Stimulated activated CD8-positive, alpha-beta memory T cell treated with anti-CD3 and anti-CD28 coated beads, Interleukin-4, amount 100 ng/mL, for 48 hours (primary cell): Measurements from ENCODE around the gene VPS33B.

Experiments
- DNase-seq: peaks from one replicate; pipeline ENCODE4 v3.0.0-alpha.2; 2020

The VPS33B gene

GRCh38 chr15:90974216-90974615 lies 48.2 kb downstream of the VPS33B start:
- no peak for DNase-seq

- DNase-seq, result no peak
Observed at GRCh38 chr15:90972133-90972532, 50.3 kb downstream of the VPS33B start.

GRCh38 chr15:90970274-90970673 lies 52.1 kb downstream of the VPS33B start:
- no peak for DNase-seq

DNA sequence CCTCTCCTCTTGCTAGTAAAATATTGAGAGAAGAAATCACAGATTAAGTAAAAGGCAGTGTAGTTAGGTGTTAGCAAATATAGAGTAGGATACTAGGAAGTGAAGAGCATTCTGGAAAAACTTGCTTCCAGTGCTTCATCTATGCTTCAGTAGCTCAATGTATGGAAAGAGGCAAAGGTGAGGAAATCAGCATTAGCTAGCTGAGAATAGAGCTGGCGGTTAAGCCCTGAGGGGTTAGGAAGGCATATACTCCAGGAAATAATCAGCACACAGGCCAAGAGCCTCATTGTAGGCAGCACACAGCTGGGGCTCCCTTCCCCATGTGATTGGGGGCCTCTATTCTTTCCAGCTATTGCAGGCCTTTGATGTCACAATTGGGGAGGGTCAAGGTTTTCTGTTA lies 54.0 kb downstream of the VPS33B start:
- DNase-seq, result no peak

DNA sequence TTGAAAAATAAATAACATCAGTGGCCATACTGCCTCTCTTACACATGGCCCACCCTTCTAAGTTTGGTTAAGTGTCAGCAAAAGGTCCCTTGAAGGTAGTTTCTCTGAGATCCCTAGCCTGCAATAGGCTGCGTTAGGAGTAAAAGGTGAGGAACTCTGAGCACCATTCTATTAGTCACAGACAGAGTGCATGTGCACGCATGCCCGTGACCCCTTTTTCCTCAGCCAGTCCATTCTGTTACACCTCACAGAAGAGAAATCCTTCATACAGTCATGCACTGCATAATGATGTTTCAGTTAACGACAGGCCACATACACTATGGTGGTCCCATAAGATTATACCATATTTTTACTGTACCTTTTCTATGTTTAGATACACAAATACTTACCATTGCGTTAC lies 55.2 kb downstream of the VPS33B start:
- no peak for DNase-seq

- DNase-seq, result no peak
Observed at GRCh38 chr15:90966262-90966661, 56.1 kb downstream of the VPS33B start.

GRCh38 chr15:90962021-90962420 lies 60.4 kb downstream of the VPS33B start:
- DNase-seq, result no peak

DNA sequence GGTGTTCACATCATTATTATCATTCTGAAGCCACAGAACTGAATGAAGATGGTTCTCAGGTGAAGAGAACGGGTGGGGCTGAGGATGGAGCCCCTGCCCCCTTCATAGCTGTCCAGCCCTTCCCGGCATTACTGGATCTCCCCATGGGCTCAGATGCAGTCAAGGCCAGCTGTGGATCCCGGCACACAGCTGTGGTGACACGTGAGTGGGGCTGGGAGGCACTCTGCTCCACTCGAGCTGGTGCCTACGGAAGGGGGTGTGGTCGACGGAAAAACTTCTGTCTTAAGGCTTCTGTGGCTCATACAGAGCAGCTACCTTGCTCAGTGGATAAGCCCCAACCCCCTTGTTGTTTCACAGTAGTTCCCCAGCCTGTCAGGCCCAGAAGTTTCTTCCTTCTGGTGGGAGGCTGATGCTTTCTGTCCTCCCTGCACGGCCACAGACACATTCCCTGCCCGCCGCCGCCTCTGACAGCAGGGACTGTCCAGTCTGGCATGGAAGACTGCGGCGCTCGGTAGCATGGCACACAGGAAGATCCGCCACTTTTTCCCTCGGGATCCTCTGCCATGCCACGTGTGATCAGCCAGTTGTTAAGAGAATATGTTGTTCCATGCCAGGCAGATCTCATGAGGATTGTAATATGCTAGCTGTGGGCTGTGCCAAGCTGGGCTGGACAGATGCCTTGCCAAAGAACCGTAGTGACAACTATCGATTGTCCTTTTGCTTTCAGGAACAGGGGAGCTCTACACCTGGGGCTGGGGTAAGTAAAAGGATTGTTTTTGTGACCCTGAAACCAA lies 61.9 kb downstream of the VPS33B start:
- no peak for DNase-seq

DNA sequence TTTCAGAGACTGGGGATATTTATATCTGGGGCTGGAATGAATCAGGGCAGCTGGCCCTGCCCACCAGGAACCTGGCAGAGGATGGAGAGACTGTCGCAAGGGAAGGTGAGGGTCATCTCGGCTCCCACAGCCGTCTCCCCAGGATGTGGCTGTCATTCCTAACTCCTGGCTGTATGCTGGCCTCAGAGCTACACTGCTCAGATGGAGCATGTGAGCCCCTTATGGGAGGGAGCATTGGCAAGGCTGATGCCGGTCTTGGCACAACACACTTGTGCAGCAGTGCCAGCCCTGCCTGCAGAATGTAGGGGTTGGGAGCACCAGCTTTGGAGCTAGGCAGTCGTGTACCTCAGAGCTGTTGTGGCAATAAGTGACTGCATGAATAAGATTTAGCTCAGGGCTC lies 62.5 kb downstream of the VPS33B start:
- DNase-seq, result no peak

- no peak for DNase-seq
Observed at GRCh38 chr15:90959028-90959595, 63.3 kb downstream of the VPS33B start.

DNA sequence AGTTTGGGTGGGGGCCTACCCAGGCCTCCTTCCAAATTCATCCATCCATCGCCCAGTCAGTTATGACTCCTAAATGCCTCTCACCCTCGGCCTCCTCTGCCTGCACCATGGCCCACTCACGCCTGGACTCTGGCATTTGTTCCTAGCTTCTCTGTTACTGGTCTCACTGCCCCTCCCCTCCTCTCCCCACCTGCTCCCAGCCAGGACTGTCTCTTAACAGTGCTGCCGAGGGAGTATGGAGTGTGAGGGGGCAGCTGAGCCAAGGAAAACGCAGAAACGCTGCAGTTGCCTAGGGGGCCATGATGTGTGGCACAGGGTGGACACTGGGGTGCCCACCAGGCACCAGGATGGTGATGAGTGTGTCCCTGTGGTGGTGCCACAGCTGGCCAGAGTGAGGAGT lies 64.6 kb downstream of the VPS33B start:
- no peak for DNase-seq

DNA sequence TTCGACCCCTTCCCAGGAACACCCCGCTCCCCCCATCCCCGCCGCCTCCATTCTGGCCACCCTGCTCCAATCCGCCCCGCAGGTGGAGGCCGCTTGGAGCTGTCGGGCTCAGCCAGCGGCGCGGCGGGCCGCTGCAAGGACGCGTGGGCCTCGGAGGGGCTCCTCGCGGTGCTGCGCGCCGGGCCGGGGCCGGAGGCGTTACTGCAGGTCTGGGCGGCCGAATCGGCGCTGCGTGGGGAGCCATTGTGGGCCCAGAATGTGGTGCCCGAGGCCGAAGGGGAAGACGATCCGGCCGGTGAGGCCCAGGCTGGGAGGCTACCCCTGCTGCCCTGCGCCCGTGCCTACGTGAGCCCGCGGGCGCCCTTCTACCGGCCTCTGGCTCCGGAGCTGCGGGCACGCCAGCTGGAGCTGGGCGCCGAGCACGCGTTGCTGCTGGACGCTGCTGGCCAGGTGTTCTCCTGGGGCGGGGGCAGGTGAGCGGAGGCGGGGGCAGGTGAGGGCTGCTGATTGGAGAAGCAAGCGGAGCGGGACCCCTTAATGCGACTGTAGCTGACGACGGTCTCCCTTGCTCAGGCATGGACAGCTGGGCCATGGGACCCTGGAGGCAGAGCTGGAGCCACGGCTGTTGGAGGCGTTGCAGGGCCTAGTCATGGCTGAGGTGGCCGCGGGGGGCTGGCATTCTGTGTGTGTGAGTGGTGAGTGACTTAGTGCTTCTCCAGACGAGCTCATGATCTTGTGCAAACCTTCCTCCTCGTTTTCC lies 65.2 kb downstream of the VPS33B start:
- DNase-seq, result no peak

DNA sequence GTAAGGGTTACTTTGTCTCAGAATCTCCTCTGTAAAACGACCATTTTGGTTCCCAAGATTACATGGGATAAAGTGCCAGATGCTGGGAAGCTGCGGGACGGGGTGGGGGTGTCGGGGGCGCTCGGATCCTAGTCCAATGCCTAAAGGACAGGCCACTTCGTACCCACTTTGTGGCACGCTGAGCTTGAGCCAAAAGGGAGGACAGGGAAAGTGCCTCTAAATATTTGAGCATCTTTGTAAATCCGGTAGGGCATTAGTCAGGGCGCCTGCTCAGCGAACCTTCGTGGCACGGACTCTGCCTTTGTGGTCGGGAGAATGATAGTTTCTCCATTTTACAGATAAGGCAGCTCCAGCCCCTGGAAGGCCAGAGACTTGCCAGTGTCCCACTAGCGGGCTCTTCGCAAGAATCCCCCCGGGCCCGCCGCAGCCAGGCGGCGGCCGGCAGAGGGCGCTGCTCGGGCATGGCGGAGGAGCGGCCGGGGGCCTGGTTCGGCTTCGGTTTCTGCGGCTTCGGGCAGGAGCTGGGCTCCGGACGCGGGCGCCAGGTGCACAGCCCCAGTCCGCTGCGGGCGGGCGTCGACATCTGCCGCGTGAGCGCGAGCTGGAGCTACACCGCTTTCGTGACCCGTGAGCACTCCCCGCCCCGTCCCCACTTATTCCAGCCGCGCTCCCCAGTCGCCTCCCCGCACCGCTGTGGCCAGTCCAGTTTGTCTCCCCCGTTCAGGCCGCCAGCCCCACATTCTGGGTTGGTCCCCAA lies 65.9 kb downstream of the VPS33B start:
- peak; percentile 84 for DNase-seq

- DNase-seq, result no peak
Observed at GRCh38 chr15:90955624-90956273, 66.6 kb downstream of the VPS33B start.

DNA sequence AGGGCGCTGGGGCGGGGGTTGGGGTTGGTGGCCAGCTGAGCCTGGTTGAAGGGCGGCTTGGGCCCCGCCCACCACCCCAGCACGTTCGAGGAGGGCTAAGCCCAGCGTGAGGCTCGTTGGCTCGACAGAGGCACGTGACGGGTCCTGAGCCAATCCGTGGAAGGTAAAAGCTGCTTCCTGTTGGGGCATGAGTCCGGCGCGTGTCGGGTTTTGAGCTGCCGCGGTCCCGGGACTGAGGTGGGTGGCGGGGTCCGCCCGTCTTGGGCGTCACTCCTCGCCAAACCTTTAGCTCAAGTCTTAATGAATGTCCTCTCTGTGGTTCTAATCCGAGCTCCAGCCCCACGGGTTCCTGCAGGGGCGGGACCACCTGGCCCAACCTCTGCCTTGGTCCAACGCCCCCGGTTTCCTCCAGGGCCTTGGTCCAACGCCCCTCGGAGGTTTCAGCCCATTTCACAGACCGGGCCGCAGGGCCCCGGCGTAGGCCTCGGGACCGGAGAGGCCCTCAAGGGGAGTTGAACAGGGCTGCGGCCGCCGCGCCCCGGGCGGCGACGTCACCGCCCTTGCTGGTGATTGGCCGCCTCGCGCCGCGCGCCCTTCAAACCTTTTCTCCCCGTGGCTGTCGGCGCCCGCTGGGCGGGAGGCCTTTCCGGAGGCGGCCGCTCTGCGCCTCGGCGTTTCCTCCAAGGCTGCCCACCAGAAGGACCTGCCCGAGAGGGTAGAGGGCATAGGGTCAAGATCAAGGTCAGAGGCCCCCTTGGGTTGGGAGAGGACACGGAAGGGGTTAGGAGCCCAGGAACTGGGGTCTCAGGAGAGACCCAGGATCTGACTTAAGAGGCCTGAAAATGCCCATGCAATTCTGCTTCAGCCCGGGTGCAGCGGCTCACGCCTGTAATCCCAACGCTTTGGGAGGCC lies 67.4 kb downstream of the VPS33B start, which contains the start of gene RCCD1:
Gene RCCD1 (plus strand): TSS at position 173 of the 912 bp plus-strand sequence. CDS start 1,851 bp downstream, outside the sequence.
- peak; percentile 94 for DNase-seq

- no peak for DNase-seq
Observed at GRCh38 chr15:90953947-90954711, 68.3 kb downstream of the VPS33B start.

- no peak for DNase-seq
Observed at GRCh38 chr15:90952901-90953677, 69.3 kb downstream of the VPS33B start.

DNA sequence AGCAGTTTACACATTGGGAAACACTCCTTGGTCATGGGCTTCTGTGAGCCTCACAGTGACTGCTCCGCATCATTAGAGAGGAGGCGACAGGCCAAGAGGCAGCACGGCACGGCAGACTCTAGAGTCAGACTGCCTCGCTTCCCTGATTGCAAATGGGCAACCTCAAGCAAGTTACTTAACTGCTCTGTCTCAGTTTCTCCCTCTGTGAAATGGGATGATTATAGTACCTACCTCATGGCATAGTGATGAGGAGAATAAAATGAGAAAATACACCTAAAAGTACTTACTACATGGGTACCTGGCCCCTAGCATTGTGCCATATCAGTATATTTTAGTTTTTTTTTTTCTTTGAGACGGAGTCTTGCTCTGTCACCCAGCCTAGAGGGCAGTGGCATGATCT lies 71.7 kb downstream of the VPS33B start:
- DNase-seq, result no peak

- DNase-seq, result no peak
Observed at GRCh38 chr15:90949979-90950675, 72.3 kb downstream of the VPS33B start.
